ENCODE measurements around the gene KDELR3. TPM values are rescaled to one million over a fixed set of nuclear protein-coding genes. Genes with fewer than 3 reads are reported as not detected.

Gene KDELR3
- total RNA-seq, 1 experiment from 2014 or later, result 15.5 TPM

GRCh38 chr22:38449776-38450175 lies 18.1 kb upstream of the KDELR3 start:
- no peak for DNase-seq
- no peak for TF ChIP-seq CTCF (conservative IDR thresholded peaks at IDR 0.05)
- TF ChIP-seq EZH2 (IDR thresholded peaks at IDR 0.05; ENCODE audit: low read depth), result no peak
- Histone ChIP-seq H3K27me3 (ENCODE audit: insufficient read depth, low read depth) (peaks cover 59% of the 10 kb centered on the region), H3F3A (ENCODE audit: insufficient read depth, low read depth) (peaks cover 5% of the 10 kb centered on the region; the same call in 1 of the 2 replicates), H3K4me3 (no peak overlapping the region), H3K4me2 (no peak overlapping the region), H3K27ac (no peak overlapping the region), H3K36me3 (ENCODE audit: low read depth) (no peaks in the 10 kb centered on the region), H4K20me1 (ENCODE audit: insufficient read depth) (no peaks in the 10 kb centered on the region), H2AFZ (no peak overlapping the region), H3K9me2 (ENCODE audit: insufficient read depth) (no peaks in the 10 kb centered on the region), H3K4me1 (replicated peaks; ENCODE audit: insufficient read depth) (no peaks in the 10 kb centered on the region), H3K79me2 (ENCODE audit: low read depth) (no peaks in the 10 kb centered on the region), H3K9me3 (ENCODE audit: insufficient read depth, low read depth) (no peaks in the 10 kb centered on the region)
- ChIA-PET CTCF (no interaction called here), POLR2A (ENCODE audit: unreplicated experiment) (interaction anchor here (0.7 kb wide), 1 partner anchor 30 kb away, joined by 3 read pairs; no protein-coding TSS in a partner anchor)
- no TSS peak for BruUV-seq (replicated peaks)
- intact Hi-C loops (cut with micrococcal nuclease; ENCODE audit: unreplicated experiment), result no loop called here

GRCh38 chr22:38450234-38450797 lies 17.6 kb upstream of the KDELR3 start:
- CTCF ChIA-PET, result no interaction called here
- Histone ChIP-seq H3K4me3 (no peak overlapping the region), H3F3A (ENCODE audit: insufficient read depth, low read depth) (no peaks in the 10 kb centered on the region; the same call in 1 of the 2 replicates), H3K27ac (no peak overlapping the region), H3K9me3 (ENCODE audit: insufficient read depth, low read depth) (no peaks in the 10 kb centered on the region), H4K20me1 (ENCODE audit: insufficient read depth) (no peaks in the 10 kb centered on the region), H3K36me3 (ENCODE audit: low read depth) (no peaks in the 10 kb centered on the region), H3K27me3 (ENCODE audit: insufficient read depth, low read depth) (peaks cover 54% of the 10 kb centered on the region), H3K9me2 (ENCODE audit: insufficient read depth) (no peaks in the 10 kb centered on the region), H3K4me1 (replicated peaks; ENCODE audit: insufficient read depth) (no peaks in the 10 kb centered on the region), H2AFZ (no peak overlapping the region), H3K4me2 (no peak overlapping the region), H3K79me2 (ENCODE audit: low read depth) (no peaks in the 10 kb centered on the region)
- intact Hi-C loops (cut with micrococcal nuclease; ENCODE audit: unreplicated experiment), result no loop called here
- no peak for DNase-seq
- TF ChIP-seq EZH2 (IDR thresholded peaks at IDR 0.05; ENCODE audit: low read depth) (no peak), CTCF (conservative IDR thresholded peaks at IDR 0.05) (no peak)
- BruUV-seq (replicated peaks), result no TSS peak
- POLR2A ChIA-PET (ENCODE audit: unreplicated experiment), result interaction anchor here (0.7 kb wide), 1 partner anchor 30 kb away, joined by 3 read pairs; no protein-coding TSS in a partner anchor

- POLR2A ChIA-PET (ENCODE audit: unreplicated experiment), result no interaction called here
- Histone ChIP-seq H3K9me3 (ENCODE audit: insufficient read depth, low read depth) (no peaks in the 10 kb centered on the region), H3K4me3 (no peak overlapping the region), H3K4me2 (no peak overlapping the region), H3K27me3 (ENCODE audit: insufficient read depth, low read depth) (peaks cover 56% of the 10 kb centered on the region), H3K27ac (no peak overlapping the region), H2AFZ (no peak overlapping the region), H3K9me2 (ENCODE audit: insufficient read depth) (no peaks in the 10 kb centered on the region), H3K36me3 (ENCODE audit: low read depth) (no peaks in the 10 kb centered on the region), H3K79me2 (ENCODE audit: low read depth) (no peaks in the 10 kb centered on the region), H3K4me1 (replicated peaks; ENCODE audit: insufficient read depth) (no peaks in the 10 kb centered on the region), H4K20me1 (ENCODE audit: insufficient read depth) (no peaks in the 10 kb centered on the region; the same call in 1 of the 2 replicates), H3F3A (ENCODE audit: insufficient read depth, low read depth) (no peaks in the 10 kb centered on the region; the same call in 1 of the 2 replicates)
- no peak for DNase-seq
- intact Hi-C loops (cut with micrococcal nuclease; ENCODE audit: unreplicated experiment), result no loop called here
- TF ChIP-seq EZH2 (IDR thresholded peaks at IDR 0.05; ENCODE audit: low read depth) (no peak), CTCF (conservative IDR thresholded peaks at IDR 0.05) (no peak)
- CTCF ChIA-PET, result interaction anchor here (0.5 to 0.6 kb wide), 2 partner anchors 140 to 208 kb away, joined by 3 to 5 read pairs; no protein-coding TSS in a partner anchor
- no TSS peak for BruUV-seq (replicated peaks)
These were observed 16.5 kb upstream of the KDELR3 start for GRCh38 chr22:38451404-38451803.

Measured in PC-9 (cell line).